Measurements from ENCODE around the gene NOXA1.

DNA sequence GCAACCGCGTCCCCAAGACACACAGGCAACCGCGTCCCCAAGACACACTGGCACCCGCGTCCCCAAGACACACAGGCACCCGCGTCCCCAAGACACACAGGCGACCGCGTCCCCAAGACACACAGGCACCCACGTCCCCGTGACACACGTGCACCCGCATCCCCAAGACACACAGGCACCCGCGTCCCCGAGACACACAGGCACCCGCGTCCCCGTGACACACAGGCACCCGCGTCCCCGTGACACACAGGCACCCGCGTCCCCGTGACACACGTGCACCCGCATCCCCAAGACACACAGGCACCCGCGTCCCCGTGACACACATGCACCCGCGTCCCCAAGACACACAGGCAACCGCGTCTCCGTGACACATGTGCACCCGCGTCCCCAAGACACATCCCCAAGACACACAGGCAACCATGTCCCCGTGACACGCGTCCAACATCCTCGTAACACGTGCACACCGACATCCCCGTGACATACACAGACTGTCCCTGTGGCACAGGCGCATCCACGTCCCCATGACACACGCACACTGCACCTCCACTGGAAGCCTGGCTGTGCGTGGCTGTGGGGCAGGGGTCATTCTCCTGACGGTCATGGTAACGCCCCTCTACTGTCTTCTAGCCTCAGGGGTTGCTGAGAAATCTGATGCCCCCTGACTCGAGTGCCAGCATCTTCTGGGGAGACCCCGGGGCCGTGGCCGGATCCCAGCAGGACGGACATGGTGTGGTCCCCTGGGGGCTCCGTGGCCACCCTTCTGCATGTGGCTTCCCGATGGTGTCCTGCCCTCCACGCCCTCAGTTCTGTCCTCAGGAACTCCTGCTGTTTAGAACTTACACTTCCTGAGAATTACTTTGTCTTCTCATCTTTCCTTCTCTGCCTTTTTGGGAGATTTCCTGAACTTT is 24.4 kb upstream of the NOXA1 start:
- TF ChIP-seq EP300 (IDR thresholded peaks at IDR 0.05) = no peak
- TF ChIP-seq, protein P1, sequence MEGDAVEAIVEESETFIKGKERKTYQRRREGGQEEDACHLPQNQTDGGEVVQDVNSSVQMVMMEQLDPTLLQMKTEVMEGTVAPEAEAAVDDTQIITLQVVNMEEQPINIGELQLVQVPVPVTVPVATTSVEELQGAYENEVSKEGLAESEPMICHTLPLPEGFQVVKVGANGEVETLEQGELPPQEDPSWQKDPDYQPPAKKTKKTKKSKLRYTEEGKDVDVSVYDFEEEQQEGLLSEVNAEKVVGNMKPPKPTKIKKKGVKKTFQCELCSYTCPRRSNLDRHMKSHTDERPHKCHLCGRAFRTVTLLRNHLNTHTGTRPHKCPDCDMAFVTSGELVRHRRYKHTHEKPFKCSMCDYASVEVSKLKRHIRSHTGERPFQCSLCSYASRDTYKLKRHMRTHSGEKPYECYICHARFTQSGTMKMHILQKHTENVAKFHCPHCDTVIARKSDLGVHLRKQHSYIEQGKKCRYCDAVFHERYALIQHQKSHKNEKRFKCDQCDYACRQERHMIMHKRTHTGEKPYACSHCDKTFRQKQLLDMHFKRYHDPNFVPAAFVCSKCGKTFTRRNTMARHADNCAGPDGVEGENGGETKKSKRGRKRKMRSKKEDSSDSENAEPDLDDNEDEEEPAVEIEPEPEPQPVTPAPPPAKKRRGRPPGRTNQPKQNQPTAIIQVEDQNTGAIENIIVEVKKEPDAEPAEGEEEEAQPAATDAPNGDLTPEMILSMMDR (IDR thresholded peaks at IDR 0.05) = no peak
